Measurements from ENCODE around the gene SLC30A1. TPM values are rescaled to one million over a fixed set of nuclear protein-coding genes. Genes with fewer than 3 reads are reported as not detected.

Gene SLC30A1
- polyA plus RNA-seq, 1 of the 3 experiments (the other 2 are of a cell fraction) = 6.9 TPM

DNA sequence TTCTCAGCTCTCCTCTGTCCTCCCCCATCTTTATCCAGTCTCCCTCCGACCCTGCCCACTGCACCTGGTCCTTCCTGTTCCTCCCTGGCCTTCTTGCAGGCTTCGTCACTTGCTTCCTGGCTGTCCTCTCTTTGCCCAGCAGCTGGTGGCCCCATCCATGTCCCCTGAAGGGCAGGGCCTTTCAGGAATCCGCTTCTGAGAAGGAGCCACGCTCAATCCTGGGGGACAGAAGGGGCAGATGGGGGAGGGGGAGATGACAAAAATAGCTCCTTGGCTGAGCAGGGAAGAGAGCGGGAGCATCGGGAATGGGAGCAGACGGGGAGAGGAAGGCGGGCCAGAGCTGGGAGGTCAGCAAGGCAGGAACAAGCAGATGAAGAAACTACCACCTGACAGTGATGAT, 40.7 kb downstream of the SLC30A1 start:
- Histone ChIP-seq H3F3A (replicated peaks; ENCODE audit: insufficient read depth) (no peaks in the 10 kb centered on the region), H4K20me1 (ENCODE audit: insufficient read depth) (no peaks in the 10 kb centered on the region), H3K9me2 (no peaks in the 10 kb centered on the region), H3K27me3 (ENCODE audit: insufficient read depth) (no peaks in the 10 kb centered on the region), H3K4me3 (ENCODE audit: low read depth in 2 of 2, low read length in 1 of 2) (no peak overlapping the region), H3K79me2 (ENCODE audit: insufficient read depth) (no peaks in the 10 kb centered on the region), H3K9ac (no peak overlapping the region), H3K4me1 (ENCODE audit: control insufficient read depth in 1 of 2, insufficient read depth in 2 of 2, low read depth in 1 of 2, low read length in 1 of 2) (no peaks in the 10 kb centered on the region), H2AFZ (ENCODE audit: low read depth) (no peak overlapping the region), H3K4me2 (no peak overlapping the region), H3K27ac (ENCODE audit: low read depth in 2 of 2, low read length in 1 of 2) (no peak overlapping the region), H3K36me3 (replicated peaks in 1 of 2; ENCODE audit: control insufficient read depth in 1 of 2, insufficient read depth in 2 of 2, low read length in 1 of 2) (no peaks in the 10 kb centered on the region), H3K9me3 (no peaks in the 10 kb centered on the region)
- ChIA-PET POLR2A (no interaction called here), CTCF (interaction anchor here (0.8 to 0.9 kb wide), 2 partner anchors 110 to 117 kb away, joined by 3 read pairs; no protein-coding TSS in a partner anchor)
- 84% methylated on average over 8 of the region's 8 CpGs for WGBS (ENCODE audit: low lambda C conversion rate)
- TF ChIP-seq ELF1 (IDR thresholded peaks at IDR 0.05) (no peak), EZH2phosphoT487 (IDR thresholded peaks at IDR 0.05; ENCODE audit: borderline replicate concordance, low read depth) (no peak), NRF1 (IDR thresholded peaks at IDR 0.05; ENCODE audit: low read depth, low read length) (no peak)
- no peak for DNase-seq

DNA sequence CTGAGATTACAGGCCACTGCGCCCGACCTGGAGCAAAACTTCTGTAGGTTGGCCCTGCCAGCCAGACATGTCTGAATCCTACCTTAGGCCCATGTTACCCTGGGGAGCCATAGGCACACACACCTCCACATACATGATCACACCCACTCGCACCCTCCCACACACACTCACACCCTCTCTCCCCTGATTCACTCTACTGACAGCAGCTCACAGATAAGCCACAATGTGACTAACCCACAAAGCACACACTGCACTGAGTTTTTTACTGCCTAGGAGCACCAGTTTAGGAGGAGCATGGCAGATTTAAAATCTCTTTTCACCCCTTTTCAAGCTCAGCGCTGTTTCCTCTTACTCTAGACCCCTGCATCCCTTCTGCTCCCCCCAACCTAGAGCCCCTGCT, 41.7 kb downstream of the SLC30A1 start:
- Histone ChIP-seq H3K9ac (no peak overlapping the region), H3K4me3 (ENCODE audit: low read depth in 2 of 2, low read length in 1 of 2) (no peak overlapping the region), H3K27me3 (ENCODE audit: insufficient read depth) (no peaks in the 10 kb centered on the region), H3K4me2 (no peak overlapping the region), H3K4me1 (ENCODE audit: control insufficient read depth in 1 of 2, insufficient read depth in 2 of 2, low read depth in 1 of 2, low read length in 1 of 2) (no peaks in the 10 kb centered on the region), H3K36me3 (replicated peaks in 1 of 2; ENCODE audit: control insufficient read depth in 1 of 2, insufficient read depth in 2 of 2, low read length in 1 of 2) (no peaks in the 10 kb centered on the region), H3K79me2 (ENCODE audit: insufficient read depth) (no peaks in the 10 kb centered on the region), H3K9me2 (no peaks in the 10 kb centered on the region), H2AFZ (ENCODE audit: low read depth) (no peak overlapping the region), H3K9me3 (no peaks in the 10 kb centered on the region), H3K27ac (ENCODE audit: low read depth in 2 of 2, low read length in 1 of 2) (no peak overlapping the region), H3F3A (replicated peaks; ENCODE audit: insufficient read depth) (no peaks in the 10 kb centered on the region), H4K20me1 (ENCODE audit: insufficient read depth) (no peaks in the 10 kb centered on the region)
- POLR2A ChIA-PET = no interaction called here
- CTCF ChIA-PET = no interaction called here
- DNase-seq = no peak
- TF ChIP-seq, protein P1, sequence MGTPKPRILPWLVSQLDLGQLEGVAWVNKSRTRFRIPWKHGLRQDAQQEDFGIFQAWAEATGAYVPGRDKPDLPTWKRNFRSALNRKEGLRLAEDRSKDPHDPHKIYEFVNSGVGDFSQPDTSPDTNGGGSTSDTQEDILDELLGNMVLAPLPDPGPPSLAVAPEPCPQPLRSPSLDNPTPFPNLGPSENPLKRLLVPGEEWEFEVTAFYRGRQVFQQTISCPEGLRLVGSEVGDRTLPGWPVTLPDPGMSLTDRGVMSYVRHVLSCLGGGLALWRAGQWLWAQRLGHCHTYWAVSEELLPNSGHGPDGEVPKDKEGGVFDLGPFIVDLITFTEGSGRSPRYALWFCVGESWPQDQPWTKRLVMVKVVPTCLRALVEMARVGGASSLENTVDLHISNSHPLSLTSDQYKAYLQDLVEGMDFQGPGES (IDR thresholded peaks at IDR 0.05; ENCODE audit: low read depth, low read length) = no peak
- TF ChIP-seq SMC3 (IDR thresholded peaks at IDR 0.05; ENCODE audit: low read depth, low read length) (no peak), MEF2A (IDR thresholded peaks at IDR 0.05; ENCODE audit: borderline replicate concordance, low read depth) (no peak), GATA2 (CRISPR knock-in tag; IDR thresholded peaks at IDR 0.05) (no peak), EZH2phosphoT487 (IDR thresholded peaks at IDR 0.05; ENCODE audit: borderline replicate concordance, low read depth) (no peak), RFX5 (IDR thresholded peaks at IDR 0.05; ENCODE audit: low read length) (no peak), POLR2AphosphoS5 (IDR thresholded peaks at IDR 0.05; ENCODE audit: low read depth, low read length) (no peak), TEAD4 (IDR thresholded peaks at IDR 0.05; ENCODE audit: borderline replicate concordance, insufficient read depth) (no peak), FOXJ3 (CRISPR knock-in tag; IDR thresholded peaks at IDR 0.05) (no peak), CHD2 (IDR thresholded peaks at IDR 0.05; ENCODE audit: low read length, partially characterized antibody) (no peak), MXI1 (IDR thresholded peaks at IDR 0.05; ENCODE audit: low read depth, low read length) (no peak), RAD21 (IDR thresholded peaks at IDR 0.05; ENCODE audit: low read length) (no peak), YY1 (IDR thresholded peaks at IDR 0.05; ENCODE audit: low read depth) (no peak), RCOR1 (IDR thresholded peaks at IDR 0.05; ENCODE audit: low read length) (no peak), RXRA (IDR thresholded peaks at IDR 0.05; ENCODE audit: borderline replicate concordance, low read depth) (no peak), TCF12 (IDR thresholded peaks at IDR 0.05) (no peak), FOXM1 (IDR thresholded peaks at IDR 0.05; ENCODE audit: low read depth) (no peak)
- TF ChIP-seq, protein P2, sequence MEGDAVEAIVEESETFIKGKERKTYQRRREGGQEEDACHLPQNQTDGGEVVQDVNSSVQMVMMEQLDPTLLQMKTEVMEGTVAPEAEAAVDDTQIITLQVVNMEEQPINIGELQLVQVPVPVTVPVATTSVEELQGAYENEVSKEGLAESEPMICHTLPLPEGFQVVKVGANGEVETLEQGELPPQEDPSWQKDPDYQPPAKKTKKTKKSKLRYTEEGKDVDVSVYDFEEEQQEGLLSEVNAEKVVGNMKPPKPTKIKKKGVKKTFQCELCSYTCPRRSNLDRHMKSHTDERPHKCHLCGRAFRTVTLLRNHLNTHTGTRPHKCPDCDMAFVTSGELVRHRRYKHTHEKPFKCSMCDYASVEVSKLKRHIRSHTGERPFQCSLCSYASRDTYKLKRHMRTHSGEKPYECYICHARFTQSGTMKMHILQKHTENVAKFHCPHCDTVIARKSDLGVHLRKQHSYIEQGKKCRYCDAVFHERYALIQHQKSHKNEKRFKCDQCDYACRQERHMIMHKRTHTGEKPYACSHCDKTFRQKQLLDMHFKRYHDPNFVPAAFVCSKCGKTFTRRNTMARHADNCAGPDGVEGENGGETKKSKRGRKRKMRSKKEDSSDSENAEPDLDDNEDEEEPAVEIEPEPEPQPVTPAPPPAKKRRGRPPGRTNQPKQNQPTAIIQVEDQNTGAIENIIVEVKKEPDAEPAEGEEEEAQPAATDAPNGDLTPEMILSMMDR (IDR thresholded peaks at IDR 0.05) = no peak
- TF ChIP-seq, protein P3, sequence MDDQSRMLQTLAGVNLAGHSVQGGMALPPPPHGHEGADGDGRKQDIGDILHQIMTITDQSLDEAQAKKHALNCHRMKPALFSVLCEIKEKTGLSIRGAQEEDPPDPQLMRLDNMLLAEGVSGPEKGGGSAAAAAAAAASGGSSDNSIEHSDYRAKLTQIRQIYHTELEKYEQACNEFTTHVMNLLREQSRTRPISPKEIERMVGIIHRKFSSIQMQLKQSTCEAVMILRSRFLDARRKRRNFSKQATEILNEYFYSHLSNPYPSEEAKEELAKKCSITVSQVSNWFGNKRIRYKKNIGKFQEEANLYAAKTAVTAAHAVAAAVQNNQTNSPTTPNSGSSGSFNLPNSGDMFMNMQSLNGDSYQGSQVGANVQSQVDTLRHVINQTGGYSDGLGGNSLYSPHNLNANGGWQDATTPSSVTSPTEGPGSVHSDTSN (IDR thresholded peaks at IDR 0.05) = no peak
- TF ChIP-seq, protein P4, sequence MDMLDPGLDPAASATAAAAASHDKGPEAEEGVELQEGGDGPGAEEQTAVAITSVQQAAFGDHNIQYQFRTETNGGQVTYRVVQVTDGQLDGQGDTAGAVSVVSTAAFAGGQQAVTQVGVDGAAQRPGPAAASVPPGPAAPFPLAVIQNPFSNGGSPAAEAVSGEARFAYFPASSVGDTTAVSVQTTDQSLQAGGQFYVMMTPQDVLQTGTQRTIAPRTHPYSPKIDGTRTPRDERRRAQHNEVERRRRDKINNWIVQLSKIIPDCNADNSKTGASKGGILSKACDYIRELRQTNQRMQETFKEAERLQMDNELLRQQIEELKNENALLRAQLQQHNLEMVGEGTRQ (IDR thresholded peaks at IDR 0.05; ENCODE audit: borderline replicate concordance, low read depth, low read length) = no peak
- 96% methylated on average over 4 of the region's 4 CpGs for WGBS (ENCODE audit: low lambda C conversion rate)

Measured in SK-N-SH (cell line).